ENCODE data around the gene DYNC1H1. TPM values are rescaled to one million over a fixed set of nuclear protein-coding genes. Genes with fewer than 3 reads are reported as not detected.

Gene DYNC1H1
- total RNA-seq, 4 donors from 2014 or later, result 261 to 376 (median 317) TPM

DNA sequence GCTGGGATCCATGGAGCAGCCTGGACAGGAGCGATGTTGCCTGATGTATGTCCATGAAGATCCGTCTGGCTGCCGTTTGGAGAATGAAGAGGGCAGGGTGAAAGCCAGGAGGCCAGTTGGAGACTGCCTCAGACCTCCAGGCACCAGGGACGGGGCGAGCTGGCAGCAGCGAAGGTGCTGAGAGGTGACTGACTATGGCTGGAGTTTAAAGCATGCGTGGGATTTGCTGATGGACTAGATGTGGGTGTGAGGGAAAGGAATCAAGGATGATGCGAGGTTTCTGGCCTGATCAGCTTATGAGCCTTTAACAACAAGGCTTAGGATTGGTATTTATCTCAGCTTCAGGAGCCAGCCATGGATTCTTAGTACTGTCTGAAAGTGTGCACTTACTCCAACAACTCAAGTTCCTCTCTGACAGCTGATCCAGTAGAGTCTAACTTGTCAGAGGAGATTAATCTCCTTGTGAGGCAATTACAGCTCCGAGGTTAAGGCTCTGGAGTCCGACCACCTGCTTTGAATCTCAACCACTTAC, 49.4 kb downstream of the DYNC1H1 start:
- 85 to 88% methylated on average over 8 to 9 of the region's 10 CpGs for WGBS, 2 donors
- Histone ChIP-seq H3K27me3 (no peaks in the 10 kb centered on the region), H3K27ac (no peak overlapping the region), H3K4me1 (no peaks in the 10 kb centered on the region), H3K36me3 (peaks cover 60 to 100% (median 86%) of the 10 kb centered on the region in 3 donors), H3K9me3 (no peaks in the 10 kb centered on the region), H3K4me3 (no peak overlapping the region)
- no peak for DNase-seq
- intact Hi-C loops (cut with DNase I), result no loop called here
- TF ChIP-seq, protein P1, sequence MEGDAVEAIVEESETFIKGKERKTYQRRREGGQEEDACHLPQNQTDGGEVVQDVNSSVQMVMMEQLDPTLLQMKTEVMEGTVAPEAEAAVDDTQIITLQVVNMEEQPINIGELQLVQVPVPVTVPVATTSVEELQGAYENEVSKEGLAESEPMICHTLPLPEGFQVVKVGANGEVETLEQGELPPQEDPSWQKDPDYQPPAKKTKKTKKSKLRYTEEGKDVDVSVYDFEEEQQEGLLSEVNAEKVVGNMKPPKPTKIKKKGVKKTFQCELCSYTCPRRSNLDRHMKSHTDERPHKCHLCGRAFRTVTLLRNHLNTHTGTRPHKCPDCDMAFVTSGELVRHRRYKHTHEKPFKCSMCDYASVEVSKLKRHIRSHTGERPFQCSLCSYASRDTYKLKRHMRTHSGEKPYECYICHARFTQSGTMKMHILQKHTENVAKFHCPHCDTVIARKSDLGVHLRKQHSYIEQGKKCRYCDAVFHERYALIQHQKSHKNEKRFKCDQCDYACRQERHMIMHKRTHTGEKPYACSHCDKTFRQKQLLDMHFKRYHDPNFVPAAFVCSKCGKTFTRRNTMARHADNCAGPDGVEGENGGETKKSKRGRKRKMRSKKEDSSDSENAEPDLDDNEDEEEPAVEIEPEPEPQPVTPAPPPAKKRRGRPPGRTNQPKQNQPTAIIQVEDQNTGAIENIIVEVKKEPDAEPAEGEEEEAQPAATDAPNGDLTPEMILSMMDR (IDR thresholded peaks at IDR 0.05), result no peak
- TF ChIP-seq POLR2A (IDR thresholded peaks at IDR 0.05), result no peak

DNA sequence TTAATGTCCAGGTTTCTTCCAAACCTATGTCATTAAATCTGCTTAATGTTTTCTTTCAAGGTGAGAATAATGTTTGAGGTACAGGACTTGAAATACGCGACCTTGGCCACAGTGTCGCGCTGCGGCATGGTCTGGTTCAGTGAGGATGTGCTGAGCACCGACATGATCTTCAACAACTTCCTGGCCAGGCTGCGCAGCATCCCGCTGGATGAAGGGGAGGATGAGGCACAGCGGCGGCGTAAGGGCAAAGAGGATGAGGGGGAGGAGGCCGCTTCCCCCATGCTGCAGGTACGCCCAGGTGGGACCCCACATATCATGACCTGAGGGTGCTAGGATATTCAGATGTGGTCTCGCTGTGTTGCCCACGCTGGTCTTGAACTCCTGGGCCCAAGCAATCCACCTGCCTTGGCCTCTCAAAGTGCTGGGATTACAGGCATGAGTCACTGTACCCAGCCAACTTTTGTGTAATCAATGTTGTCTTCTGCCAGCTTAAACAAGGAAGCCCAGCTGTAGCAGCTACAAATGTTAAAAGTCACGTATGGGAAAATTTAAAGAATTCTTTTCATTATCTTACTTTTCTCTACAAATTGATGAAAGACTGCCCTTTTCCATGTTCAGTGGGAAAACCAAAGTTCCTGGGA, 50.8 kb downstream of the DYNC1H1 start:
- no peak overlapping the region for H3K4me3 ChIP-seq
- peaks cover 63 to 100% (median 85%) of the 10 kb centered on the region in 3 donors for H3K36me3 ChIP-seq
- H3K27ac ChIP-seq, result no peak overlapping the region
- TF ChIP-seq, protein P1 (IDR thresholded peaks at IDR 0.05), result no peak
- no peak for TF ChIP-seq POLR2A (IDR thresholded peaks at IDR 0.05)
- H3K27me3 ChIP-seq, result no peaks in the 10 kb centered on the region
- H3K9me3 ChIP-seq, result no peaks in the 10 kb centered on the region
- intact Hi-C loops (cut with DNase I), result no loop called here
- no peak for DNase-seq
- WGBS, 2 donors, result 88 to 94% methylated on average over 16 of the region's 16 CpGs
- H3K4me1 ChIP-seq, result no peaks in the 10 kb centered on the region

DNA sequence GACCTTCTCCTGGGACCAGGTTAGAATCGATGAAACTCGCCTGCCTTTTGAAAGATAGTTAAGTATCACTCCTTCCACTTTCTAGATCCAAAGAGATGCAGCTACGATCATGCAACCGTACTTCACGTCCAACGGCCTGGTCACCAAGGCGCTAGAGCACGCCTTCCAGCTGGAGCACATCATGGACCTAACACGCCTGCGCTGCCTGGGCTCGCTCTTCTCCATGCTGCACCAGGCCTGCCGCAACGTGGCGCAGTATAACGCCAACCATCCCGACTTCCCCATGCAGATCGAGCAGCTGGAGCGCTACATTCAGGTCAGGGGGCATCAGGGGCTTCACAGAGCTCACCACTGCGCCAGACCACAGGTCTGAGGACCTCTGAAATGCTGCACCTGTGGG, 51.4 kb downstream of the DYNC1H1 start:
- H3K4me1 ChIP-seq, result no peaks in the 10 kb centered on the region
- H3K36me3 ChIP-seq, result peaks cover 62 to 100% (median 84%) of the 10 kb centered on the region in 3 donors
- H3K9me3 ChIP-seq, result no peaks in the 10 kb centered on the region
- intact Hi-C loops (cut with DNase I), result no loop called here
- no peak overlapping the region for H3K4me3 ChIP-seq
- no peak for DNase-seq
- WGBS, 2 donors, result 94 to 96% methylated on average over 3 to 13 of the region's 19 CpGs
- no peaks in the 10 kb centered on the region for H3K27me3 ChIP-seq
- no peak overlapping the region for H3K27ac ChIP-seq
- TF ChIP-seq, protein P1 (IDR thresholded peaks at IDR 0.05), result no peak
- TF ChIP-seq POLR2A (IDR thresholded peaks at IDR 0.05), result no peak

DNA sequence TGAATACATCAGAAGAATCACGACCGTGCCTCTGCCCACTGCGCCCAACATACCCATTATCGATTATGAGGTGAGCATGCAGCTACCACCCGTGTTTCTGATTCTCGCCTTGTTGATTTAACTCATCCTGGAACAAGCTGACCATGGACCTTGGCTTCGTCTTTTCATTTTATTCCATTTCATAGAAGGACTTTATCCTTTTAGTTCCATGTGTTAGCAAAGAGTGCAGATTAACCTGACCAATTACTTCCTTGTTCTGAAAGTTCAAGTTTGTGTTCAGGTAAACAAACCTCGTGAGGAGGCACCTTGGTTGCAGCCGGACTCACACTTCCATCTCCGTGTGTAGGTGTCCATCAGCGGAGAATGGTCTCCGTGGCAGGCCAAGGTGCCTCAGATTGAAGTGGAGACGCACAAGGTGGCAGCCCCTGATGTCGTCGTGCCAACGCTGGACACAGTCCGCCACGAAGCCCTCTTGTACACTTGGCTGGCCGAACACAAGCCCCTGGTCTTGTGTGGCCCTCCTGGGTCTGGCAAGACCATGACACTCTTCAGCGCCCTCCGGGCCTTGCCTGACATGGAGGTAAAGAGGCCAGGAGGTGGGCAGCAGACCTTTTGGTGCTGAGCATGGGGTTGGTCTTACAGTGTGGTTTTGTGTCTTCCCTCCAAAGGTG, 52.2 kb downstream of the DYNC1H1 start:
- no peaks in the 10 kb centered on the region for H3K4me1 ChIP-seq
- peaks cover 64 to 100% (median 84%) of the 10 kb centered on the region in 3 donors for H3K36me3 ChIP-seq
- no peak overlapping the region for H3K4me3 ChIP-seq
- no peaks in the 10 kb centered on the region for H3K27me3 ChIP-seq
- H3K9me3 ChIP-seq, result no peaks in the 10 kb centered on the region
- TF ChIP-seq POLR2A (IDR thresholded peaks at IDR 0.05), result no peak
- TF ChIP-seq, protein P1 (IDR thresholded peaks at IDR 0.05), result no peak
- DNase-seq, result no peak
- 94 to 98% methylated on average over 17 to 18 of the region's 21 CpGs for WGBS, 2 donors
- H3K27ac ChIP-seq, result no peak overlapping the region
- intact Hi-C loops (cut with DNase I), result no loop called here

DNA sequence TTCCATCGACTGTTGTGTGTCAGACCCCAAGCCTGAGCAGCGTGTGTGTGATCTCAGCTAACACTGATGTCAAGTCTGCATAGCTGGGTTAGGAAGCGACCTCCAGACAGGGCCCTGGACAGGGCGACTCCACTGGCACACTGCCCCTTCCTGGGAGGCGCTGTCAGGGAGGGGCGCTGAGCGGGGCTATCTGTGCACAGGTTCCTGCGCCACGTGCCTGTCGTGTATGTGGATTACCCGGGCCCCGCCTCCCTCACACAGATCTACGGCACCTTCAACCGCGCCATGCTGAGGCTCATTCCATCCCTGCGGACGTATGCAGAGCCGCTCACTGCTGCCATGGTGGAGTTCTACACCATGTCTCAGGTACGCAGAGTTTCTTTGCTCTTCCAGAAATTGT, 53.9 kb downstream of the DYNC1H1 start:
- H3K4me1 ChIP-seq, result no peaks in the 10 kb centered on the region
- H3K27ac ChIP-seq, result no peak overlapping the region
- H3K9me3 ChIP-seq, result no peaks in the 10 kb centered on the region
- H3K4me3 ChIP-seq, result no peak overlapping the region
- H3K36me3 ChIP-seq, result peaks cover 61 to 100% (median 85%) of the 10 kb centered on the region in 3 donors
- WGBS, 2 donors, result 92 to 96% methylated on average over 14 to 15 of the region's 19 CpGs
- TF ChIP-seq, protein P1 (IDR thresholded peaks at IDR 0.05), result no peak
- TF ChIP-seq POLR2A (IDR thresholded peaks at IDR 0.05), result no peak
- DNase-seq, result no peak
- intact Hi-C loops (cut with DNase I), result no loop called here
- H3K27me3 ChIP-seq, result no peaks in the 10 kb centered on the region

Data from esophagus squamous epithelium (tissue), 5 donors.